Activated CD8-positive, alpha-beta memory T cell treated with anti-CD3 and anti-CD28 coated beads for 4 hours (primary cell): ENCODE results near the gene CCDC116.

Source experiments
- DNase-seq, 2 donors: peaks; one replicate each; pipeline ENCODE4 v3.0.0-alpha.2; 2020; ENCODE audit warnings: low read depth in 2 of 2

CCDC116 gene

GRCh38 chr22:21679383-21679782 lies 46.8 kb downstream of the CCDC116 start:
- DNase-seq, result no peak

- DNase-seq, result no peak
Observed at GRCh38 chr22:21680830-21681565, 48.4 kb downstream of the CCDC116 start.

- no peak for DNase-seq
Observed at GRCh38 chr22:21681566-21682370, 49.2 kb downstream of the CCDC116 start.

- no peak for DNase-seq
Observed at GRCh38 chr22:21682385-21683175, 50.0 kb downstream of the CCDC116 start.

- no peak for DNase-seq
Observed at GRCh38 chr22:21683401-21683811, 50.8 kb downstream of the CCDC116 start.

- no peak for DNase-seq
Observed at GRCh38 chr22:21684492-21685163, 52.1 kb downstream of the CCDC116 start.

- DNase-seq, result no peak
Observed at GRCh38 chr22:21685164-21685513, 52.6 kb downstream of the CCDC116 start.

- DNase-seq, result no peak
Observed at GRCh38 chr22:21686193-21686608, 53.6 kb downstream of the CCDC116 start.
